ENCODE measurements around the gene PIGU. TPM values are rescaled to one million over a fixed set of nuclear protein-coding genes. Genes with fewer than 3 reads are reported as not detected.

PIGU gene
- total RNA-seq, 1 donor from 2014 or later: 20.7 TPM

DNA sequence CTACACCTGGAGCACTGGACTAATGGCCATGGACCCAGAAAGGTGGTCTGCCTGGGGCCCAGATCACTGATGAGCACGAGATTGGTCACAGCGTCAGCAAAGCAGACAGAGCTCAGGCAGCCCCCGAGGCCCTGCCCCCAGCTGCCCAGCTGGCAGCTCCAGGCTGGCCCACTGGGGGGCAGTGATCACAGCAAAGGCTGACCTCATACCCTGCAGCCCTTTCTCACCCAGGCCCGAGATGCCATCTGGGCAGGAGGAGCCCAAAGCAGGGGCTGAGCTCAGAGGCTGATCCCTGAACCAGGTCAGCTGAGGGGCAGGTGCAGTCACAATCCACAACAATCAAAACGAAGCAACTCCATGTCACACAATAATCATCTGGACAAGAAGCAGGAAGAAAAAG is 114.3 kb downstream of the PIGU start:
- H3K4me3 ChIP-seq (ENCODE audit: low read depth, low read length): no peak overlapping the region
- H3K36me3 ChIP-seq (ENCODE audit: control insufficient read depth, insufficient read depth, low read length): no peaks in the 10 kb centered on the region
- no peaks in the 10 kb centered on the region for H3K27me3 ChIP-seq (ENCODE audit: control insufficient read depth, insufficient read depth, low read length)
- DNase-seq (ENCODE audit: low read depth): no peak
- TF ChIP-seq CTCF (IDR thresholded peaks at IDR 0.05; ENCODE audit: insufficient read depth, low read length, poor library complexity, severe bottlenecking): peak; percentile 52

DNA sequence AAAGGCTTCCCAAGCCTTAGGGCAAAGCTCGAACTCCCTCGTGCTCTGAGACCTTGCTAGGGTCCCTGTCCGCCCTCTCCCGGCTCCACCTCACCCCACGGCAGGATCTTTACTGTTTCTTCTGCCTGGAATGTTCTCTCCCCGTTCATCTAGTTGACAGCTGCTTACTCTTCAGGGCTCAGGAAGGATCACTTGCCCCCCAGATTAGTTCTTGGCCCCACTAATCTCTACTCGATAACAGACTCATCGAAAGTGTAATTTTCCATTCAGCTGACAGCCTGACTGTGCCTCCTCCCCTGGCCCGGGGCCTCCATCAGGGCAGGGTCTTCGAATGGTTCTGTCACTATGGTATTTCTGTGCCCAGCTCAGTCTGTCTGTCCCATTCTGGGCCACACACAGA is 115.2 kb downstream of the PIGU start:
- no peak overlapping the region for H3K4me3 ChIP-seq (ENCODE audit: low read depth, low read length)
- H3K36me3 ChIP-seq (ENCODE audit: control insufficient read depth, insufficient read depth, low read length): no peaks in the 10 kb centered on the region
- H3K27me3 ChIP-seq (ENCODE audit: control insufficient read depth, insufficient read depth, low read length): no peaks in the 10 kb centered on the region
- DNase-seq (ENCODE audit: low read depth): no peak
- TF ChIP-seq CTCF (IDR thresholded peaks at IDR 0.05; ENCODE audit: insufficient read depth, low read length, poor library complexity, severe bottlenecking): no peak

DNA sequence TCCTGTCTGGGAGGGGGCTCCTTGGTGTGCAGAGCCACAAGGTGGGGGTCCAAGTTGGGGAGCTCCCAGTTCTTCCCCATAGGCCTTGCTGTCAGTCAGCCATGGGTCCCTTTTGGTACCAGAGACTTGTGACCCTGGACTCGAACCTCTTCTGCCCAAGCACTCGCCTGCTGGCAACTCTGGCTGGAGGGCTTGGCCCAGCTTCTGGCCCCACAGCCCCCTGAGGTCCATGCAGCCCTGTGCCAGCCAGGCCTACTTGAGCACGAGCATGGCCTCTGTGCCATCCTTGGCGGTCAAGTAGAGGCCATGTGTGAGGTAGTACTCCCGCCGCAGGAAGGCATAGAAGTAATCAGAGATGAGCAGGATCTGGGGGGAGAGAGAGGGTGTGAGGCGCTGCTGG is 116.3 kb downstream of the PIGU start:
- Histone ChIP-seq H3K4me3 (ENCODE audit: low read depth, low read length) (no peak overlapping the region), H3K36me3 (ENCODE audit: control insufficient read depth, insufficient read depth, low read length) (no peaks in the 10 kb centered on the region), H3K27me3 (ENCODE audit: control insufficient read depth, insufficient read depth, low read length) (no peaks in the 10 kb centered on the region)
- no peak for DNase-seq (ENCODE audit: low read depth)
- no peak for TF ChIP-seq CTCF (IDR thresholded peaks at IDR 0.05; ENCODE audit: insufficient read depth, low read length, poor library complexity, severe bottlenecking)

GRCh38 chr20:34560141-34560523 is 116.8 kb downstream of the PIGU start:
- DNase-seq (ENCODE audit: low read depth): no peak

DNA sequence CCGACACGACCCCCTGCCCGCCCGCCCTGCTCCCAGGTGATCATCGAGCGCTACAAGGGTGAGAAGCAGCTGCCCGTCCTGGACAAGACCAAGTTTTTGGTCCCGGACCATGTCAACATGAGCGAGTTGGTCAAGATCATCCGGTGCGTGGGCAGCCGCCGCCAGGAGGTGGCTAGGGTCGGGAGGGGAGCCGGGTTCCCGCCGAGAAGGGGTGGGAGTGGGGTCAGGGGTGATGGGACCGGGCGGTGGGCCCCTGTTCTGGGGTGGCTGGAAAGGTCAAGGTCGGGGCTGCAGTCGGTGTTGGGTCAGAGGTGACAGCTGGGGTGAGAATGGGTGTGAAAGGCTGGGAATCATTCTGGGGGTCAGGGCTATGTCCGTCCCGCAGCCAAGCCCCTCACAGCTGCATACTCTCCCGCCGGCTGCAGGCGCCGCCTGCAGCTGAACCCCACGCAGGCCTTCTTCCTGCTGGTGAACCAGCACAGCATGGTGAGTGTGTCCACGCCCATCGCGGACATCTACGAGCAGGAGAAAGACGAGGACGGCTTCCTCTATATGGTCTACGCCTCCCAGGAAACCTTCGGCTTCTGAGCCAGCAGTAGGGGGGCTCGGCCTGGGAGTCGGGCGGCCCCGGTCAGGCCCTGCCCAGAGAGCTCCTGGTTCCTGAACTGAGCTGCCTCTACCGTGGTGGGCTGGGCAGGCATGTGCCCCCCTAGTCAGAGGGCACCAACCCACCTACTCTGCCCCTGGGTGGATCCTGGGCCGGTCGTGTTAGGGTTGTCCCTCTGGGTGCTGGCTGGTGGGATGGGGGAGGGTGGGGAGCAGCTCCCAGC is 117.4 kb downstream of the PIGU start:
- DNase-seq (ENCODE audit: low read depth): no peak
- Histone ChIP-seq H3K27me3 (ENCODE audit: control insufficient read depth, insufficient read depth, low read length) (no peaks in the 10 kb centered on the region), H3K36me3 (ENCODE audit: control insufficient read depth, insufficient read depth, low read length) (no peaks in the 10 kb centered on the region), H3K4me3 (ENCODE audit: low read depth, low read length) (peak overlapping the region; percentile 65)
- no peak for TF ChIP-seq CTCF (IDR thresholded peaks at IDR 0.05; ENCODE audit: insufficient read depth, low read length, poor library complexity, severe bottlenecking)

More at GRCh38 chr20:34560141-34560523, 116.8 kb downstream of the PIGU start:
- Histone ChIP-seq H3K4me3 (ENCODE audit: low read depth, low read length) (no peak overlapping the region), H3K27me3 (ENCODE audit: control insufficient read depth, insufficient read depth, low read length) (no peaks in the 10 kb centered on the region), H3K36me3 (ENCODE audit: control insufficient read depth, insufficient read depth, low read length) (no peaks in the 10 kb centered on the region)
- TF ChIP-seq CTCF (IDR thresholded peaks at IDR 0.05; ENCODE audit: insufficient read depth, low read length, poor library complexity, severe bottlenecking): no peak

Data from kidney epithelial cell (primary cell).